GM23248 (cell line): ENCODE measurements around the gene RERE.

Source experiments
- EZH2 ChIP-seq: fragments of 200-600 bp; sonication (generic); IDR thresholded peaks from 2 replicates; pipeline ENCODE4 v1.6.1; 2018; ENCODE audit warnings: antibody characterized with exemption, mild to moderate bottlenecking; ENCODE audit not compliant: insufficient read depth, poor library complexity, severe bottlenecking
- EZH2phosphoT487 ChIP-seq: fragments of 200-600 bp; sonication (generic); IDR thresholded peaks from 2 replicates; pipeline ENCODE4 v1.6.1; 2018; ENCODE audit warnings: antibody characterized with exemption, moderate library complexity, mild to moderate bottlenecking, low read depth; ENCODE audit not compliant: insufficient read depth

DNA sequence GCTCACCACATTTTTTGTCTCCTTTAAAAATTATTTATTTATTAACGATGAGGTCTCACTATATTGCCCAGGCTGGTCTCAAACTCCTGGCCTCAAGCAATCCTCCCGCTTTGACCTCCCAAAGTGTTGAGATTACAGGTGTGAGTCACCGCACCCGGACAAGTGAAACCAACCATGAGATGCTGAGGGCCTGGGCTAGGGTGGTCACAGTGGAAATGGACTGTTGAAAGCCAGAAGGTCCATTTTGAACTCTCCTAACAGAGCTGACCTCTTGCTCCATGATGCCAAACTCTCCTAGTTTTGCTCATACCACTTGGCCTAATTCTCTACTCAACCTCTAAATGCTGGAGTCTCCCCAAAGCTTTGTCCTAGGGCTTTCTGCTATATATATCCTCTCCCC is 390.4 kb downstream of the RERE start:
- TF ChIP-seq EZH2phosphoT487 (no peak), EZH2 (no peak)
